Upper lobe of right lung (tissue), 1 donor: Measurements from ENCODE around the gene SUMO4. TPM values are rescaled to one million over a fixed set of nuclear protein-coding genes. Genes with fewer than 3 reads are reported as not detected.

Experiments
- ATAC-seq: fragments of 200-7000 bp; cut with Tn5 transposase; one replicate; pipeline ENCODE4 v1.9.1; 2020; ENCODE audit warnings: mild to moderate bottlenecking, moderate library complexity
- DNase-seq: peaks from one replicate; pipeline ENCODE4 v3.0.0-alpha.2; 2020
- H3K27ac ChIP-seq: fragments of 200-600 bp; one replicate; pipeline ENCODE4 v1.8.0; 2022
- H3K27me3 ChIP-seq: fragments of 200-600 bp; one replicate; pipeline ENCODE4 v1.8.0; 2022; ENCODE audit warnings: mild to moderate bottlenecking
- H3K36me3 ChIP-seq: fragments of 200-600 bp; one replicate; pipeline ENCODE4 v1.8.0; 2022
- H3K4me1 ChIP-seq: fragments of 200-600 bp; one replicate; pipeline ENCODE4 v1.8.0; 2022
- H3K4me3 ChIP-seq: fragments of 200-600 bp; one replicate; pipeline ENCODE4 v1.8.0; 2022; ENCODE audit warnings: mild to moderate bottlenecking
- H3K9me3 ChIP-seq: fragments of 200-600 bp; one replicate; pipeline ENCODE4 v1.8.0; 2022
- intact Hi-C: fragments of 100-400 bp; cut with DNase I; formaldehyde crosslinking; loops from one replicate; pipeline ENCODE4 v1.11.0; 2022
- total RNA-seq: library from RNA; stranded (reverse); fragmentation: NEBNext Ultra II Directional; extraction: Animal tissue kit (Norgen Biotek cat#: 25700); gene quantifications from one replicate; pipeline ENCODE4 v1.2.1, GENCODE V29; 2021
- TF ChIP-seq, protein P1 (sequence below): fragments of 200-600 bp; IDR thresholded peaks from one replicate; pipeline ENCODE4 v1.8.0; 2022; ENCODE audit warnings: antibody characterized with exemption
- donor health status: DM: no; HTN: yes; CAD: no; lungs with severe emphysema.

The SUMO4 gene
- total RNA-seq, 1 donor from 2014 or later, result 2.5 TPM

DNA sequence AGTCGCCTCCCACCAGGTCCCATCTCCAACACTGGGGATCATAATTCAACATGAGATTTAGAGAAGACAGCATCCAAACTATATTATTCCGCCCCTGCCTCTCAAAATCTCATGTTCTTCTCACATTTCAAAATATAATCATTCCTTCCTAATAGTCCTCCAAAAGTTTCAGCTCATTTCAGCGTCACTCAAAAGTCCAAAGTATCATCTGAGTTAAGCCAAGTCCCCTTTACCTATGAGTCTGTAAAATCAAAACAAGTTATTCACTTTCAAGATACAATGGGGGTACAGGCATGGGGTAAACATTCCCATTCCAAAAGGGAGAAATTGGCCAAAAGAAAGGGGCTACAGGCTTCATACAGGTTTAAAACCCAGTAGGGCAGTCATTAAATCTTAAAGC lies 39.5 kb upstream of the SUMO4 start:
- peaks cover 9% of the 10 kb centered on the region for H3K4me1 ChIP-seq
- no peaks in the 10 kb centered on the region for H3K36me3 ChIP-seq
- H3K27me3 ChIP-seq, result no peaks in the 10 kb centered on the region
- H3K9me3 ChIP-seq, result no peaks in the 10 kb centered on the region
- intact Hi-C loops, result no loop called here
- no peak overlapping the region for H3K4me3 ChIP-seq
- H3K27ac ChIP-seq, result no peak overlapping the region
- TF ChIP-seq, protein P1, sequence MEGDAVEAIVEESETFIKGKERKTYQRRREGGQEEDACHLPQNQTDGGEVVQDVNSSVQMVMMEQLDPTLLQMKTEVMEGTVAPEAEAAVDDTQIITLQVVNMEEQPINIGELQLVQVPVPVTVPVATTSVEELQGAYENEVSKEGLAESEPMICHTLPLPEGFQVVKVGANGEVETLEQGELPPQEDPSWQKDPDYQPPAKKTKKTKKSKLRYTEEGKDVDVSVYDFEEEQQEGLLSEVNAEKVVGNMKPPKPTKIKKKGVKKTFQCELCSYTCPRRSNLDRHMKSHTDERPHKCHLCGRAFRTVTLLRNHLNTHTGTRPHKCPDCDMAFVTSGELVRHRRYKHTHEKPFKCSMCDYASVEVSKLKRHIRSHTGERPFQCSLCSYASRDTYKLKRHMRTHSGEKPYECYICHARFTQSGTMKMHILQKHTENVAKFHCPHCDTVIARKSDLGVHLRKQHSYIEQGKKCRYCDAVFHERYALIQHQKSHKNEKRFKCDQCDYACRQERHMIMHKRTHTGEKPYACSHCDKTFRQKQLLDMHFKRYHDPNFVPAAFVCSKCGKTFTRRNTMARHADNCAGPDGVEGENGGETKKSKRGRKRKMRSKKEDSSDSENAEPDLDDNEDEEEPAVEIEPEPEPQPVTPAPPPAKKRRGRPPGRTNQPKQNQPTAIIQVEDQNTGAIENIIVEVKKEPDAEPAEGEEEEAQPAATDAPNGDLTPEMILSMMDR, result no peak
- ATAC-seq (no peak), DNase-seq (no peak)

DNA sequence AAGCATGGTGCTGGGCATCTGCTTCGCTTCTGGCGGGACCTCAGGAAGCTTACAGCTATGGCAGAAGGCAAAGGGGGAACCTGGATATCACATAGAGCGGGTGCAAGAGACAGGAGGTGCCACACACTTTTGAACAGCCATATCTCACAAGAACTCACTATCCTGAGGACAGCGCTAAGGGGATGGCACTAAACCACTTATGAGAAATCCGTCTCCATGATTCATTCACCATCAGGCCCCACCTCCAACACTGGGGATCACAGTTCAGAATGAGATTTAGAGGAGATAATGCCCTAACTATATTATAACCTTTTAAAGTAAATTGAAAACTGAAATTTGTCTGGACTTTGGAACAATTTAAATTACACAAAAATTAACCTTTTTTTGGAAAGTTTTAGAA lies 37.8 kb upstream of the SUMO4 start:
- TF ChIP-seq, protein P1, result no peak
- intact Hi-C loops, result no loop called here
- no peaks in the 10 kb centered on the region for H3K36me3 ChIP-seq

DNA sequence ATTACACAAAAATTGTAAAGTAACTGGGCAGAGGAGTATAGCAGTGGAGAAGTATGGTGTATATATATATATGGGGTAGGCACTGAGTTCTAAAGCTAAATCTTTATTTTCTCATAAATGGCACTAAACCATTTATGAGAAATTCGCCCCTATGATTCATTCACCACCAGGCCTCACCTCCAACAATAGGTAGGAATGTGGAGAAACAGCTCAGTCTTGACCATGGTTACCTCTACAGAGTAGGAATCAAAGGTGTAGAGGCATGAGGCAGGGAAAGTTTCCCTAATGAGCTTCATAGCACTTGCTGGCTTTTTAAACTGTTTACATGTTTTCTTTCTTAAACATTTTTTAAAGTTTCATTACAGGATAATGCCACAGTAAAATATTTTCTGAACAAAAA lies 36.9 kb upstream of the SUMO4 start:
- no peaks in the 10 kb centered on the region for H3K9me3 ChIP-seq
- no peaks in the 10 kb centered on the region for H3K27me3 ChIP-seq
- no peak for DNase-seq
- TF ChIP-seq, protein P1, result no peak
- H3K27ac ChIP-seq, result no peak overlapping the region
- intact Hi-C loops, result no loop called here
- no peak for ATAC-seq
- H3K4me3 ChIP-seq, result no peak overlapping the region
- H3K36me3 ChIP-seq, result no peaks in the 10 kb centered on the region
- H3K4me1 ChIP-seq, result peaks cover 15% of the 10 kb centered on the region

More for the DNA sequence above, 37.8 kb upstream of the SUMO4 start:
- Histone ChIP-seq H3K27me3 (no peaks in the 10 kb centered on the region), H3K4me1 (peaks cover 15% of the 10 kb centered on the region), H3K27ac (no peak overlapping the region), H3K9me3 (no peaks in the 10 kb centered on the region), H3K4me3 (no peak overlapping the region)
- DNase-seq, result no peak
- no peak for ATAC-seq

DNA sequence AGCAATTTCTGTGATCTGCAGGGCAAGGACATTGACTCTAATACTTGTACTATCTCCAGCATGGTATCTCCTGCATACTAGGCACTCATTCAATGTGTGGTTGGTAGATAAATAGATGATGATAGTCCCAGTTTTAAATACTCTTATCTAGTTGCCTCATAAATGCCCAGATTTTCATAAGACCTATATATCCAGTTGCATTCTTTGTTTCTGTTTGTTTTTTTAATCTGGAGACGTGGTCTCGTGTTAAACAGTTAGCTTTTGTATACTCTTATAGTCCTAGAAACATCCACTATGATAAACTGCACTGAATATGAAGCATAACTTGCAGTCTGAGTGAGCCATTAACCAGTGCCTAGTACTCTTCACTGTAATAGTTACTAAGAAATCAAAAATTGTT lies 35.5 kb upstream of the SUMO4 start:
- DNase-seq (no peak), ATAC-seq (no peak)
- Histone ChIP-seq H3K4me3 (no peak overlapping the region), H3K4me1 (peaks cover 15% of the 10 kb centered on the region), H3K9me3 (no peaks in the 10 kb centered on the region), H3K27me3 (no peaks in the 10 kb centered on the region), H3K27ac (no peak overlapping the region), H3K36me3 (no peaks in the 10 kb centered on the region)
- intact Hi-C loops, result no loop called here
- TF ChIP-seq, protein P1, result no peak

DNA sequence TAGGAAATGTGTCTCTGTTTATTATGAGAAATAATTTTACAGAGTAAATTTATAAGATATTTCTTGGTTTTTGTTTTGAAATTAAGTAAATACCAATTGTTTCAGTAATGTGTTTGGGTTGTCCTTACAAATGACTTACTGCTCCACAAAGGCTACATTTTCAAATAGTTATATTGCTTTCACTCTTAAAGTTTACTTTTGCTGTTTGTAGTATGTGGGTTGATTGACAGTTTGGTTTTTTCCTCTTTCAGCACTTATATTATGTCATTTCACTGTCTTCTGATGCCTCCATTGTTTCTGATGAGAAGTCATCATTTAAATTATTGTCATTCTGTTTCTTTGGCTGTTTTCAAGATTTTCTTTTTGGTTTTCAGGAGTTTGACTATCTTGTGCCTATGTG lies 34.9 kb upstream of the SUMO4 start:
- H3K4me3 ChIP-seq, result no peak overlapping the region
- intact Hi-C loops, result no loop called here
- ATAC-seq, result no peak
- no peaks in the 10 kb centered on the region for H3K36me3 ChIP-seq
- no peak overlapping the region for H3K27ac ChIP-seq
- H3K27me3 ChIP-seq, result no peaks in the 10 kb centered on the region
- no peak for DNase-seq
- TF ChIP-seq, protein P1, result no peak
- H3K4me1 ChIP-seq, result peaks cover 15% of the 10 kb centered on the region
- H3K9me3 ChIP-seq, result no peaks in the 10 kb centered on the region

DNA sequence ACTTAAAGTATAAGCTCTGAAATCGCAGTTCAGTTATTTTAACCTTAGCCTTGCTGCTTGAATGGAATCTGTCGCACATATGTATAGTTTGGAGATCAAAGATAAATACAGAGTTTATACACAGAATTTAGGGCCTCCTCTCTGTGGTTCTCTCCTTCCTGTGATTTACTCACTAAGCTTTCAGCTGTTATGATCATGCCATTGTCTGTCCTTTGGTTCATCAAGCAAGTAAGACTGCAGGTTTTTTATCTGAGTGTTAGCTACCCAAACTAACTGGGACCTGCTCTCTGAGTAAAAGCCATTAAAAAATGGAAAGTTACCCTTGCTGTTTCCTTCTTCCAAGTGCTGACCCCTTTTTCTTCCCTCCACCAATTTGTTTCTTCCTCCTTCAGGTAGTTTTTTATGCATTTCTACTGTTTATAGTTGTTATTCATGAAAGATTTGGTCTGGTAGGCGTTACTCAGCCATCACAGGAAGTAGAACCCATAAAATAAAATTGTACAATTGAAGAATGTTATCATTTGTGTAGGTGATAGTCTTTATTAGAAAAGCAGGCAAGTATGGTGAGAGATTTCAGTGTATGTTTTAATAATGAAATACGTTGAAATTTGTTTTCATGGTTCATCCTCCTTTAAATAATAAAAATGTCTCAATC lies 33.7 kb upstream of the SUMO4 start:
- Histone ChIP-seq H3K4me3 (no peak overlapping the region), H3K27ac (no peak overlapping the region), H3K36me3 (no peaks in the 10 kb centered on the region), H3K4me1 (peaks cover 15% of the 10 kb centered on the region), H3K27me3 (no peaks in the 10 kb centered on the region), H3K9me3 (no peaks in the 10 kb centered on the region)
- intact Hi-C loops, result no loop called here
- ATAC-seq, result no peak
- DNase-seq, result no peak
- TF ChIP-seq, protein P1, result no peak
